HG03442 (cell line): ENCODE measurements around the gene ATG2B.
"Not testable (repeated sequence)": the region's sequence is repeated elsewhere in the genome, so short reads cannot be mapped to it uniquely, and the experiment has no call there.

Experiments
- ATAC-seq: cut with Tn5 transposase; IDR thresholded peaks from one replicate; pipeline ENCODE4 v1.9.1; 2021; ENCODE audit warnings: mild to moderate bottlenecking, moderate library complexity; ENCODE audit not compliant: unreplicated experiment

Gene ATG2B

DNA sequence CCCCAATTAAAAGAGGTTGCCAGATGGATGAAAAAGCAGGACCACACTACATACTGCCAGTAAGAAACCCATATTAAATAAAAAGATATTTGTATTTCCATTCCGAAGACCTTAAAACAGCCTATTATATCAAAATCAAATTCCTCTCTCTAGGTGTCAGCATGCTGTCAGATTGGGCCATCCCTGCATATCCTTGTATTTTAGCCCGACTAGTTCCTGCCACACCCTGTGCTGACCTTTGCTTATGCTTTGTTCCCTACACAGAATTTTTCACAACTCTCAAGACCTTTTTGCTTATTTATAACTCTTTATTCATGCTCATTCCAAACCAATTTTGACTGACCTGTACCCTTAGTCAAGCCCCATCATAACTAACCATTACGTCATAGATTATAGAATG is 13.0 kb upstream of the ATG2B start:
- no peak for ATAC-seq

DNA sequence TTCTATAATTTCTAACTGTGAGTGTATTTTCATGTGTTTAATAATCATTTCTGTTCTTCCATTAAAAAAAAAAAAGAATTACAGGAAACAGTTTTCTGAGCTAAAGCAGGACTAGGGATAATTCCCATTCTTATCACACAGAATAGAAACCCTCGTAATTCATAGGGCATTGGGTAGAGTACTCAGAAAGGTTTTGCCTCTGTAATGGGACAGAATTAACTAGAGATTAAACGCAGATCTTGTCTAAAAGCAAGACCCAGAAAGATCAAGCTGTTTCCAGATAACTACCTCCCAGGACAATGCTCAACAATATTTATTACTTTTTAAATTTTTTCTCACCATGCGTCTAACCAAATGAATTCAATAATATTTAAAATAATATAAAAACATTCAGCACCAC is 10.4 kb upstream of the ATG2B start:
- no peak for ATAC-seq

DNA sequence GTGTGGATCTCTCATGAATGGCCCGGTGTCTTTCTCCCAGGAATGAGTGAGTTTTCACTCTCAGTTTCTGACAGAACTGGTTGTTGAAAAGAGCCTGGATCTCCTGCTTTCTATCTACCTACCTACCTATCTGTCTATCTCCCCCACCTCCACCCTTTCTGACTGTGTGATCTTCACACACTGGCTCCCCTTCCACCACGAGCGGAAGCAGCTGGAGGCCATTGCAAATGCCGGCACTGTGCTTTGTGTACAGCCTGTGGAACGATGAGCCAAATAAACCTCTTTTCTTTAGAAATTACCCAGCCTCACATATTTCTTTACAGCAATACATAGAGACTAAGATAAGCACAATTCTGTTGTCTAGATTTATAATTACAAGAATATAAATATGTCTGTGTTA is 7.4 kb upstream of the ATG2B start:
- no peak for ATAC-seq

DNA sequence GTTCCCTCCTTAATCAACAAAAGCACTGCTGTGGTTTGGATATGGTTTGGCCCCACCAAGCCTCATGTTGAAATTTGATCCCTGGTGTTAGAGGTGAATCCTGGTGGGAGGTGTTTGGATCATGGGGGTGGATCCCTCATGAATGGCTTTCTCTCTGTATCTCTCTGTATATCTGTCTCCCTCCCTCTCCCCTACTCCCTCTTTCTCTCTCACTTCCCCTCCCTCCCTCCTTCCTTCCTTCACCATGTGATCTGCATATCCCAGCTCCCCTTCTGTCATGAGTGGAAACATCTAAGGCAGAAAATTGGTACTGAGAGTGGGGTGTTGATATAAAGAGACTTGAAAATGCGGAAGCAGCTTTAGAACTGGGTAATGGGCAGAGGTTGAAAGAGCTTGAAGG is 5.4 kb upstream of the ATG2B start:
- ATAC-seq = no peak

DNA sequence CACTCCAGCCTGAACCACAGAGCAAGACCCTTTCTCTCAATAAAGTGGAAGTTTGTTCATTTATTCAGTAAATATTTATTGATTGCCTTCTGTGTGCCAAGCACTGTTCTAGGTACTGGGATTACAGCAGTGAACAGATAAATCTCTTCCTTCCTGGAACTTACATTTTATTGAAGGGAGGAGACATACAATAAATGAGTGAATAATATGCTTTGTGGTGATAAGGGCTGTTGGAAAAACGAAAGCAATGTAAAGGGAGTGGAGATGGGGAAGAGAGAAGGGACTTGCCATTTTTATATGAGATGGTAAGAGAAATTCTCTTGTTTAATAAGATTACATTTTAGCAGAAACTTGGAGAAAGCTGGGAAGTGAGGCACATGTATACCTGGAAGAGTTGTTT is 1.8 kb upstream of the ATG2B start:
- no peak for ATAC-seq

DNA sequence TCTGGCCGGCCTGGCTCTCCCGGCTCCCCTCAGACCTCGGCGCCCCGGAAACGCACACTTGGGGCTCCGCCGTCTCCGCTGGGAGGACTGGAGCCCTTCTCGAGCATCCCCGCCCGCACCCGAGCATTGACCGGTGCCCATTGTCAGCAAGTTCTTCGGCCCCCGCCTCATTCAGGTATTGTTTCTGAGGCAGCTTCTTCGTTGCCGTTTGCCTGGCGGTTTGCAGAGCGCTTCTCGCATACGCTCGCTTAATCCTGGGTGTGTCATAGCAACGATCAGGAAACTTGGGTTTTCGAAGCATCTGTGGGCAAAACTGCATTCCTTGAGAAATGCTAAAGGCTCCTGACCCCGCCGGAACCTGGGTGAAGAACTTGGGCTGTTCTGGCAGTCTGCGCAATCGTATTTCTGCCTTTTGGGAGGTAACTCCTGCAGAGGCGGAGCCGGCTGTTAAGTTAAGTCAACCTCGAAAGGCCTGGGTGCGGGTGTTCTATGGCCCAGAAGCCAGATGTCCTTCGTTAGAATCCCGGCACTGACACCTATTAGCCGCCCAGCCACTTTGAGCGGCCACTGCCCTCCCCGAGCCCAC is 703 bp upstream of the ATG2B start:
- peak; percentile 9 for ATAC-seq

DNA sequence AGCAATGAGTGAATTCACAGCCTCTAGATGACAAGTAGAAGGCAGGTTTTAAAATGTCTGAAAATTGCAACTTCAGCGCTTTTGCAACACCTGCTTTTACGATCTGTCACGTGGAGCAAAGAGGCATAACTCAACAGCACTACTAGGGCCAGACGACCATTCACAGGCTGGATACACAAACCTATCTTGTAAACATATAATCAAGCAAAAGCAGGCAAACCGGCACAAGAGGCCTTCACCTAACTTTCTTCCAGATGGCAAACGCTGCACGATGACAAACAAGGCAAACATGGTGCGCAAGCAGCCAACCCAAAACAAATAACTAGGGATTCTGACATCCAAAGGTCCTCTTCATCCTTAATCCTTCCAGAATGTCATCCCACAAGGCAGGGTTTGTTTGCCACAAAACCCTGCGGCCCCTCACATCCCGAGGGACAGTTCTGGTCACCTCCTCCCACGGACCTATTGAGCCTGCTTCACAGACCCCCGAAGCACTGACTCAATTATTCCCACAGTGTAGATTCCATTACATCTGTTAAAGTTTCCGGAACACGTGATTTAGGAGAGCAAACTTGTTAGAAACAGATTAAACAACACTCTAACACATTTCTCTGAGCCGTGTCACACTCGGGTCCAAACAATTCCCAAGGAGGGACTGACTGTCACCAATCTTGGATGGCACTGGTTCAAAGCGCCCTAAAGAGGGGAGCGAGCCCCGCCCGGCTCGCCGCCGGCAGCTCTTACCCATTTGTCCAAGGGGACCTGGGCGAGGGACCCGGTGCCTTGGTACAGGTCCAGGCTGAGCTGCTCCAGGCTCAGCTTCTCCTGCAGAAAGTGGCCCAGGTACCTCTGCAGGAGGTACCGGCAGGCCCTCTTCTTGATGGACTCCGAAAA is 823 bp downstream of the ATG2B start:
- ATAC-seq = no peak

DNA sequence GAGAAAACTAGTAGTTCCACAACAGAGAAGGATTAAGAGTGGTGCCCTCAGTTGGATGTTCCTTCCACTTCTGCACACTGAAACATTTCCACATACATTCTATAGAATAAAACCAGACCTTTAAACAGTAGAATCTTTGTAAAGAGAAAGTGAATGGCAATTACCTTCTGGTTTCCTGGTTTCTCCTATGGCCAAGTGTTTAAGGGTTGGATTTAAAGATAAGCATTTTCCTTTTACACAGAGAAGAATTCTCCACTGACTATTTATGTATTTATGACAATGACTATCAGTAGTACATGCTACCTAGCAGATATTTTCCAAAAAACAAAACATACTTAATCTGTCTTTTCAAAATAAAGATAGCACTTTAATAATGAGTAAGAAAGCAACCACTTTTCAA is 3.2 kb downstream of the ATG2B start:
- no peak for ATAC-seq

DNA sequence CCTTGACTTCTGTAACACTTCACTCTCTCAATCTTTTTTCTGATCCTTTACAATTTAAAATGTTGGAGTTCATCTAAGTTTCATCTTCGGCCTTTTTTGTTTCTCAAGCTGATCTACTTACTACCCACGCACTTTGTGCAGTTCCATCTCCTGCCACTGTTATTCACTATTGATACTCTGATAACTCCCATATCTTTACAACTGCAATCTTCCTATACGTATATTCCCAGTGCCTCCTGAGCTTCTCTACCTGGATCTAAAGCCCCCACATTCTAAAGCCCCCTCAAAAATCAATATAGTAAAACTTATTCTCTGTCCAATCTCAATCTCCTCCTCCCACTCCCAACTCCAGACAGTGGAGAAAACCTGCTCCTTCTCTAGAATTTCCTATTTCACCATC is 5.9 kb downstream of the ATG2B start:
- no peak for ATAC-seq

DNA sequence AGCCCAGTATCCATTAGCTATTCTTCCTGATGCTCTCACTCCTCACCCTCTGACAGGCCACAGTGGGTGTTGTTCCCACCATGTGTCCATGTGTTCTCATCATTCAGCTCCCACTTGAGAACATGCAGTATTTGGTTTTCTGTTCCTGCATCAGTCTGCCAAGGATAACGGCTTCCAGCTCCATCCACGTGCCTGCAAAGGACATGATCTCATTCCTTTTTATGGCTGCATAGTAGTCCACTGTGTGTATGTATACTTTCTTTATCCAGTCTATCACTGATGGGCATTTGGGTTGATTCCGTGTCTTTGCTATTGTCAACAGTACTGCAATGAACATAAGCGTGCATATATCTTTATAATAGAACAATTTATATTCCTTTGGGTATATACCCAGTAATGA is 8.9 kb downstream of the ATG2B start:
- ATAC-seq = no peak

DNA sequence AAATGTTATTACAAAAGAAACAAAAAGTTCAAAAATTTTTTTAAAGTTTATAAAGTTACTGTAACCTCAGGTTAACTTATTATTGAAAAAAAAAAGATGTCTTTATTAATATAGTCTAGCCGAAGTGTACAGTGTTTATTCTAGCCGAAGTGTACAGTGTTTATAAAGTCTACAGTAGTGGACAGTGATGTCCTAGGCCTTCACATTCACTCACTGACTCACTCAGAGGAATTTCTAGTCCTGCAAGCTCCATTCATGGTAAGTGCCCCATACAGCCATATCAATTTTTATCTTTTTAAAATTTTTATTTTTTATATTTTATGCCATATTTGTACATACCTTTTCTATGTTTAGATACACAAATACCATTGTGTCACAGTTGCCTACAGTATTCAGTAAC is 10.4 kb downstream of the ATG2B start:
- no peak for ATAC-seq

DNA sequence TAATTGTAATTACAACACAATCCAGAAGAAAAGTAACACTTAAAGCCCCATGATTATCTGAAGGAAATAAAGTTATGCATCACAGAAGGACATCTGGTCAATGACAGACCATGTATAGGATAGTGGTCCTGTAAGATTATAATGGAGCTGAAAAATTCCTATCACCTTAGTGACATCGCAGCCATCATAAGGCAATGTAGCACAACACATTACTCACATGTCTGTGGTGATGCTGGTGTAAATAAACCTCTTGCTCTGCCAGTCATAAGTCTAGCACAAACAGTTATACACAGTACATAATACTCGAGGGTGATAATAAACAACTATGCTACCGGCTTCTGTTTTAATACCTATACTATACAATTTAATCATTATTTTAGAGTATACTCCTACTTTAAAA is 11.2 kb downstream of the ATG2B start:
- ATAC-seq = no peak

DNA sequence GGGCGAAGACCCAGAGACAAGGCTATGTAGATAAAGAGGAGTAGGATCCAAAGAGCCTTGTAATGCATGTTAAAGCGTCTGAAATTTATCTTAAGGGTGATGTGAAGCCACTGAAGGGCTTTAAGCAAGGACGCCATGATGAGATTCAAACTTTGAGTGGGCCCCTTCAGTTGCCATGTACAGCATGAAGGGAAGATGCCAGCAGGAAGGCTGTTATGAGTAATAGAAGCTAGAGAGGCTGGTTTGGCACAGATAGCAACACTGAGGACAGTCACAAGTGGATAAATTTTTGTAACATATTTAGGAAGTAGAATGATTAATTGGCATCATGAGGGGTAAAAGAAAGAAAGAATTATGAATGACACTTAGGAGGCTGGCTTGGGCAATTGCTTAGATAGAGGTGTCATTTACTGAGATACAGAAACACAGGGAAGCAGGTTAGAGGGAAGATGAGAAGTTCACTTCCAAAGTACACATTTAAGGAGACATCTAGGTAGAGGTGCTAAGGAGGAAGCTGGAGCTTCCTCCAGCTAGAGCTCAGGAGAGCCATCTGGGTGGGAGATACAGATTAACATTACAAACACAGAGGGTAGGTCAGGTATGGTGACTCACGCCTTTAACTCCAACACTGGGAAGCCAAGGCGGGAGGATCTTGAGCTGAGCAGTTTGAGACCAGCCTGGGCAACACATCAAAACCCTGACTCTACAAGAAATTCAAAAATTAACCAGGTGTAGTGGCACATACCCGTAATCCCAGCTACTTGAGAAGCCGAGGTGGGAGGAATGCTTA is 13.7 kb downstream of the ATG2B start:
- no peak for ATAC-seq

DNA sequence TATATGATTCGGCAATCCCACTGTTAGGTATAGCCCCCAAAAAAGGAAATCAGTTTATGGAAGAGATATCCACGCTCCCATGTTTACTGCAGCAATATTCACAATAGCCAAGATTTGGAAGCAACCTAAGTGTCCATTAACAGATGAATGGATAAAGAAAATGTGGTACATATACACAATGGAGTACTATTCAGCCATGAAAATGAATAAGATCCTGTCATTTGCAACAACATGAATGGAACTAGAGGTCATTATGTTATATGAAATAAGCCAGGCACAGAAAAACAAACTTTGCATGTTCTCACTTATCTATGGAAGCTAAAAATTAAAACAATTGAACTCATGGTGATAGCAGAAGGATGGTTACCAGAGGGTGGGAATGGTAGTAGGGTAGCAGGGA is 15.2 kb downstream of the ATG2B start:
- not testable (repeated sequence) for ATAC-seq

DNA sequence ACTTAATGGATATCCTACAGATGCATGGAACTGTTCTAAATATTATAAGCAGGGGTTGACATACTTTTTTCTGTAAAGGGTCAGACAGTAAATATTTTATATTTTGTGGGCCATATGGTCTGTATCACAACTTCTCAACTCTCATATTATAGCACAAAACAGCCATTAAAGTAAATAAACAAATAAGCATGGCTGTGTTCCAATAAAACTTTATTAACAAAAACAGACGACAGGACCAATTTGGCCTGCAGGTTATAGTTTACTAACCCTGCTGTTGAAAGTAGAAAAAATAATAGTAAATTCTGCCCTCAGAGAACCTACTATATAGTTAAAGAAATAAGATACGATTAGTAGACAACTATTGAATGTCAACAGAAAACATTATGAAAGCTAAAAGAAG is 17.5 kb downstream of the ATG2B start:
- no peak for ATAC-seq

DNA sequence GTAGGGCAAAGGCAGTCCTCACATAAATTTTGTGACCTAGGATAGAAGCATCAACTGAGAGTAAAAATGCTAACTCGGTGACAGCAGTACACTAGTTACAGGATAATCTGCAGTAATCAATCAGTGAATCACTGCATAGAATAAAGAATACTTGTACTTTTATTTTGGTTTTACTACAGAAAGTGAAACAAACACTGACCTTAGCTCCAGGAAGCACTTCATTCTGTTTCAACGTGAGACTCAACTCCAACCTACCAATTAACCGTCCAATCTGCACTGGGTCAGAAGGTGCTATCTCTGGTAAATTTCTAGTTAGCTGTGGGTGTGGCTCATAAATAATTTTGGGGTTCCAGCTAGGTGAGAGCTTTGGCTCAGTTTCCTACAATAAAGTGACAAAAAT is 21.8 kb downstream of the ATG2B start:
- ATAC-seq = no peak

DNA sequence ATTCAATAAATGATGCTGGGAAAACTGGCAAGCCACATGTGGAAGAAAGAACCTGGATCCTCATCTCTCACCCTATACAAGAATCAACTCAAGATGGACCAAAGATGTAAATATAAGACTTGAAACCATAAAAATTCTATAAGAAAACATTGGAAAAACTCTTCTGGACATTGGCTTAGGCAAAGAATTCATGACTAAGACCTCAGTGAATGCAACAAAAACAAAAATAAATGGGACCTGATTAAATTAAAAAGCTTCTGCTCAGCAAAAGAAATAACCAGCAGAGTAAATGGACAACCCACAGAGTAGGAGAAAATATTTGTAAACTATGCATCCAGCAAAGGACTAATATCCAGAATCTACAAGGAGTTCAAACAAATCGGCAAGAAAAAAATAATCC is 24.6 kb downstream of the ATG2B start:
- no peak for ATAC-seq

DNA sequence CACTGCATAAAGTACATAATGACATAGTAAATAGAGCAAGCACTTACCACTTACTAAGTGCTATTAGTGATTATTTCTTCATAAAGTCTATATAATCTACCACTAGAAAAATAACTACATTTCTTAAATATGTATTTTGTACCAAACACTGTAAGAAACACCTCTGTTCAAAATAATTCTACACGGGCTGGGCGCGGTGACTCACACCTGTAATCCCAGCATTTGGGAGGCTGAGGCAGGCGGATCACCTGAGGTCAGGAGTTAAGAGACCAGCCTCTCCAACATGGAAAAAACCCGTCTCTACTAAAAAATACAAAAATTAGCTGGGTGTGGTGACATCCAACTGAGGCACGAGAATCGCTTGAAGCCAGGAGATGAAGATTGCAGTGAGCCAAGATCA is 38.9 kb downstream of the ATG2B start:
- ATAC-seq = no peak

DNA sequence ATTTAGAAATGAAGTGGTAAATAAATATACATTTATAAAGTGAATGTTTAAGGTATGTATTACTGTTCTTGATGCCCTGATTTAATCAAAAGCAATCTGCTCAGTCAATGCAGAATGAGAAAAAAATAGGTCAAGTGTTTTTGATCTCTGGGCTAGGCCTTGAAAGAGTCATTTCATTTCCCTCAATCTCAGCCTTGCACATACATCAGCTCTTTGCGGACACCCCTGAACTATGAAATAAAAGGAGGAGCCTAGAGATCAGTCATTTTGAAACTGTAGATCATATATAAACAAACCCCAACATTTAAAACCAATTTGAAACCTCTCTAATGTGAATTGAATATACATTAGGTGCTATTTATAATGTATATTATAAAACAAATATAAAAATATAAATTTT is 42.5 kb downstream of the ATG2B start:
- ATAC-seq = no peak

DNA sequence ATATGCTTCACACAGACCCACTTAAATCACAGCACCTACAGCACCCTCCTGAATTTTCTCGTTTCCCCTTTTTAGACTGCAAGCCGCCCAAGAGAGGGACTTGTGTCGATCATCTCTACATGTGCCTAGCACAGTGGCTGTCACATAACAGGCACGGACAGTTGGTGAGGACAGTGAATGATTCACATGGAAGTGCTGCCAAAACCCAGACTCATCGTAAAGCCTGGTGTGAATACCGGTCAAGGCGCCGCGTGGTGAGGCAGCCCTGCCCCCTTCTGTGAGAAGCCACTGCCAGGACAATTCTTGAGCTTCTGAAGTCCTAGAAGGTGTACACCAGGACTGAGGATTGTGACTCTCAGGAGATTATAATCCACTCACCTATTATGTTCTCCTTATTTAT is 44.3 kb downstream of the ATG2B start:
- no peak for ATAC-seq

DNA sequence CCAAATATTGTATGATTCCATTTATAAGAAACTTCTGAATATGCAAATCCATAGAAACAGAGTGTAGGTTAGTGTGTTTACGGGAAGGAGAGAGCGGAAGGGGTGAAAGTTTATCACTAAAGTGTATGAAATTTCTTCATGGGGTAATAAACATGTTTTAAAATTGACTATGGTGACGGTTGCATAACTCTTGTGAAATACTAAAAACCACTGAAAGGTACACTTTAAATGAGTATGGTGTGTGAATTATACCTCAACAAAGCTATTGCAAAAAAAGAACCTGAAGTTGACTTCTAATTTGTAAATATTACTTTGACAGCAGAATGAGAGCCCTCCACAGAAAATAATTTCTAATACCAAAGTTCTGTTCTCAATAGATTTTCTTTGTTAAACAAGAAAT is 47.1 kb downstream of the ATG2B start:
- no peak for ATAC-seq

DNA sequence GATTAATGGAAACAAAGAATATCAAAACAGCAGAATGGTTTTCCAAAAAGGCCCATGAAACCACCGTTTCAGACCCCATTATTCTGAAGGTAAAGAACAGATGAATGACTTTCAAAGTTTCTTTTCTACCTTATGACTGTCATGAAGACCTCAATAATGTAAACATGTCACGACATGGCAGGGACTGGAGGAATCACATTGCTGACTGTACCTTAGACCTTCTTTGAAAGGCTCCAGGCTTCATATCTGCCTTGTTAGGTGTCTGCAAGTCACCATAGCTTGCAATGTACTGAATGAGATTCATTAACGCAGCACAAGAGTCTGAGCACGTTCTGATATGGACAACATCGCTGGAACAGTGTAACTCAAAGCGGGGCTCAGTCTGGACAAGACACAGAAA is 52.2 kb downstream of the ATG2B start:
- no peak for ATAC-seq
